Transverse colon (tissue), 4 donors: ENCODE measurements around the gene SDR42E2. TPM values are rescaled to one million over a fixed set of nuclear protein-coding genes. Genes with fewer than 3 reads are reported as not detected.

Experiments used
- DNase-seq: peaks from one replicate; pipeline ENCODE4 v3.0.0-alpha.2; 2019
- H3K27ac ChIP-seq, 4 donors: fragments of 200-600 bp; sonication (generic); 2 replicates each; pipeline ENCODE4 v1.5.1; 2016 to 2018; ENCODE audit warnings: inconsistent platforms in 4 of 4
- H3K27me3 ChIP-seq: fragments of 200-600 bp; sonication (generic); 2 replicates; pipeline ENCODE4 v1.5.1; 2017; ENCODE audit warnings: inconsistent platforms
- H3K36me3 ChIP-seq, 4 donors: fragments of 200-600 bp; sonication (generic); 2 replicates each; pipeline ENCODE4 v1.5.1; 2017 to 2019; ENCODE audit warnings: inconsistent platforms in 4 of 4
- H3K4me1 ChIP-seq, 4 donors: fragments of 200-600 bp; sonication (generic); 2 replicates each; pipeline ENCODE4 v1.5.1; 2017 to 2020; ENCODE audit warnings: inconsistent platforms in 4 of 4
- H3K4me3 ChIP-seq, 4 donors: fragments of 200-600 bp; sonication (generic); 1 replicate in 1 of 4; 2 replicates in 3 of 4; pipeline versions ENCODE4 v1.5.1 to v1.6.1; 2017 to 2019; ENCODE audit warnings: inconsistent platforms in 4 of 4
- H3K9me3 ChIP-seq, 2 donors: fragments of 200-600 bp; sonication (generic); 2 replicates each; pipeline ENCODE4 v1.5.1; 2017 to 2019; ENCODE audit warnings: inconsistent platforms in 2 of 2
- CTCF ChIP-seq, 5 experiments: fragments of 200-600 bp in 3 of 5; fragments of 450-650 bp in 2 of 5; sonication (generic) in 3 of 5; IDR thresholded peaks; 1 replicate in 2 of 5; 2 replicates in 3 of 5; pipeline ENCODE4 v1.5.1; 2016 to 2017; ENCODE audit warnings: antibody characterized with exemption in 5 of 5, inconsistent platforms in 3 of 5, mild to moderate bottlenecking in 2 of 5, moderate library complexity in 1 of 5
- EP300 ChIP-seq: sonication (generic); formaldehyde crosslinking; IDR thresholded peaks from one replicate; pipeline ENCODE4 v1.6.1; 2017; ENCODE audit warnings: antibody characterized with exemption, low read depth
- POLR2A ChIP-seq: fragments of 450-650 bp; IDR thresholded peaks from one replicate; pipeline ENCODE4 v1.6.1; 2016; ENCODE audit warnings: antibody characterized with exemption, mild to moderate bottlenecking, moderate library complexity
- POLR2AphosphoS5 ChIP-seq, 3 donors: sonication (generic); formaldehyde crosslinking; IDR thresholded peaks; one replicate each; pipeline ENCODE4 v1.6.1; 2016; ENCODE audit warnings: antibody characterized with exemption in 3 of 3
- WGBS, 2 donors: methylation state at CpG; one replicate each; pipeline ENCODE4 v1.1.5; 2018; ENCODE audit warnings: low coverage in 1 of 2; 5-methylcytosine and 5-hydroxymethylcytosine counted together
- in situ Hi-C, 4 donors: fragments of 200-750 bp; cut with MboI; loops; one replicate each; pipeline versions ENCODE4 v1.15.0 to v1.15.1; 2017; ENCODE audit warnings: low sequenced_read_pairs in 3 of 4, low pct_ligation_motif_present in 1 of 4, low pct_unique_long_range_greater_than_20kb in 1 of 4
- intact Hi-C: fragments of 100-400 bp; cut with DNase I; formaldehyde crosslinking; loops from one replicate; pipeline ENCODE4 v1.15.1; 2023; ENCODE audit warnings: low total_unique reads
- total RNA-seq, 4 donors: library from RNA; depleted of rRNA; stranded (reverse); fragments of >200 nt; gene quantifications; one replicate each; pipeline ENCODE4 v1.1.0, GENCODE V29; 2016

SDR42E2 gene
- total RNA-seq, 4 donors from 2014 or later: not detected

- Histone ChIP-seq H3K36me3 (no peaks in the 10 kb centered on the region), H3K4me1 (peaks cover 16 to 62% (median 28%) of the 10 kb centered on the region in 4 donors), H3K27ac (peak overlapping the region; percentile 68 to 85 (median 78)), H3K9me3 (no peaks in the 10 kb centered on the region), H3K4me3 (no peak overlapping the region), H3K27me3 (no peaks in the 10 kb centered on the region)
- intact Hi-C loops (no loop called here), in situ Hi-C loops (no loop called here)
- TF ChIP-seq POLR2A (no peak), EP300 (no peak), CTCF (IDR thresholded peaks at IDR 0.05) (no peak), POLR2AphosphoS5 (IDR thresholded peaks at IDR 0.05) (no peak)
- DNase-seq: no peak
- whole genome bisulfite sequencing, 2 donors: 0 to 50% methylated on average over 1 to 4 of the region's 4 CpGs
Observed at GRCh38 chr16:22213236-22213635, 50.9 kb downstream of the SDR42E2 start.

GRCh38 chr16:22213801-22214200 is 51.5 kb downstream of the SDR42E2 start:
- in situ Hi-C loops (no loop called here), intact Hi-C loops (no loop called here)
- Histone ChIP-seq H3K27me3 (no peaks in the 10 kb centered on the region), H3K4me1 (peaks cover 16 to 56% (median 25%) of the 10 kb centered on the region in 4 donors), H3K36me3 (no peaks in the 10 kb centered on the region), H3K9me3 (no peaks in the 10 kb centered on the region), H3K27ac (peak overlapping the region in 3 of 4 donors; percentile 74 to 85 (median 81)), H3K4me3 (no peak overlapping the region)
- 97% methylated on average over 3 of the region's 3 CpGs; no CpG with 5 or more reads in 1 of the 2 donors for WGBS, 2 donors
- TF ChIP-seq CTCF (IDR thresholded peaks at IDR 0.05): no peak
- no peak for TF ChIP-seq POLR2A
- no peak for TF ChIP-seq EP300
- no peak for TF ChIP-seq POLR2AphosphoS5 (IDR thresholded peaks at IDR 0.05)
- DNase-seq: no peak

GRCh38 chr16:22214402-22214801 is 52.1 kb downstream of the SDR42E2 start:
- 92 to 100% methylated on average over 2 of the region's 2 CpGs for WGBS, 2 donors
- H3K36me3 ChIP-seq: no peaks in the 10 kb centered on the region
- H3K4me1 ChIP-seq: peaks cover 13 to 56% (median 26%) of the 10 kb centered on the region in 4 donors
- no peak overlapping the region for H3K4me3 ChIP-seq
- no peak for DNase-seq
- H3K9me3 ChIP-seq: no peaks in the 10 kb centered on the region
- H3K27ac ChIP-seq: peak overlapping the region in 1 of 4 donors; percentile 81
- H3K27me3 ChIP-seq: no peaks in the 10 kb centered on the region
- in situ Hi-C loops (no loop called here), intact Hi-C loops (no loop called here)
- TF ChIP-seq POLR2A: no peak
- no peak for TF ChIP-seq EP300
- no peak for TF ChIP-seq POLR2AphosphoS5 (IDR thresholded peaks at IDR 0.05)
- TF ChIP-seq CTCF (IDR thresholded peaks at IDR 0.05): no peak

GRCh38 chr16:22214889-22215288 is 52.6 kb downstream of the SDR42E2 start:
- H3K27ac ChIP-seq: no peak overlapping the region
- WGBS, 2 donors: 88 to 93% methylated on average over 3 of the region's 3 CpGs
- H3K9me3 ChIP-seq: no peaks in the 10 kb centered on the region
- intact Hi-C loops (no loop called here), in situ Hi-C loops (no loop called here)
- H3K4me3 ChIP-seq: no peak overlapping the region
- TF ChIP-seq POLR2AphosphoS5 (IDR thresholded peaks at IDR 0.05): no peak
- H3K36me3 ChIP-seq: no peaks in the 10 kb centered on the region
- H3K4me1 ChIP-seq: peaks cover 10 to 56% (median 29%) of the 10 kb centered on the region in 4 donors
- no peaks in the 10 kb centered on the region for H3K27me3 ChIP-seq
- DNase-seq: no peak
